GM18511 (cell line): ENCODE data around the gene C20orf144.

ENCODE experiments used
- ATAC-seq: cut with Tn5 transposase; IDR thresholded peaks from one replicate; pipeline ENCODE4 v1.9.1; 2021; ENCODE audit warnings: mild to moderate bottlenecking, moderate library complexity; ENCODE audit not compliant: unreplicated experiment

C20orf144 gene

GRCh38 chr20:33664085-33664761, 2.1 kb downstream of the C20orf144 start:
- ATAC-seq = no peak

- ATAC-seq = no peak
Observed at GRCh38 chr20:33664762-33665144, 2.6 kb downstream of the C20orf144 start.

GRCh38 chr20:33666293-33667244, 4.4 kb downstream of the C20orf144 start, which contains the start of gene ACTL10:
Gene ACTL10 (plus strand): TSS chr20:33666943. CDS start chr20:33667498, 555 bp downstream.
- peak; percentile 71 for ATAC-seq

GRCh38 chr20:33667245-33667675, 5.1 kb downstream of the C20orf144 start:
- peak; percentile 14 for ATAC-seq

- ATAC-seq = peak; percentile 37
Observed at GRCh38 chr20:33667676-33668465, 5.7 kb downstream of the C20orf144 start.

GRCh38 chr20:33668466-33669155, 6.5 kb downstream of the C20orf144 start:
- no peak for ATAC-seq

- no peak for ATAC-seq
Observed at GRCh38 chr20:33669224-33669623, 7.1 kb downstream of the C20orf144 start.

GRCh38 chr20:33669873-33670640, 7.9 kb downstream of the C20orf144 start:
- no peak for ATAC-seq

- no peak for ATAC-seq
Observed at GRCh38 chr20:33670715-33671499, 8.8 kb downstream of the C20orf144 start.

- ATAC-seq = no peak
Observed at GRCh38 chr20:33671573-33672288, 9.6 kb downstream of the C20orf144 start.

- ATAC-seq = no peak
Observed at GRCh38 chr20:33672426-33673113, 10.4 kb downstream of the C20orf144 start.

- no peak for ATAC-seq
Observed at GRCh38 chr20:33673114-33673409, 10.9 kb downstream of the C20orf144 start.

- peak; percentile 53 for ATAC-seq
Observed at GRCh38 chr20:33673410-33674293, 11.5 kb downstream of the C20orf144 start.

- peak; percentile 75 for ATAC-seq
Observed at GRCh38 chr20:33674294-33675135, 12.4 kb downstream of the C20orf144 start, which contains the start of gene NECAB3. Gene NECAB3 (minus strand): TSS chr20:33674428. CDS start chr20:33674352, 76 bp downstream.

- ATAC-seq = no peak
Observed at GRCh38 chr20:33675136-33675959, 13.2 kb downstream of the C20orf144 start.
